ENCODE measurements around the gene ADORA2B.

GRCh38 chr17:15945527-15946191 lies 729 bp downstream of the ADORA2B start:
- TF ChIP-seq EP300 (IDR thresholded peaks at IDR 0.05; ENCODE audit: borderline replicate concordance) (no peak), TAF1 (IDR thresholded peaks at IDR 0.05; ENCODE audit: low read depth) (no peak), YY1 (IDR thresholded peaks at IDR 0.05; ENCODE audit: low read depth) (no peak), EGR1 (IDR thresholded peaks at IDR 0.05) (no peak), ZBTB7A (IDR thresholded peaks at IDR 0.05; ENCODE audit: low read depth) (no peak), NFIC (IDR thresholded peaks at IDR 0.05) (no peak), FOXM1 (IDR thresholded peaks at IDR 0.05; ENCODE audit: borderline replicate concordance, low read depth) (no peak), CREB1 (IDR thresholded peaks at IDR 0.05; ENCODE audit: low read depth) (no peak), CEBPB (IDR thresholded peaks at IDR 0.05) (no peak), MAX (IDR thresholded peaks at IDR 0.05) (no peak)
- TF ChIP-seq, protein P1, sequence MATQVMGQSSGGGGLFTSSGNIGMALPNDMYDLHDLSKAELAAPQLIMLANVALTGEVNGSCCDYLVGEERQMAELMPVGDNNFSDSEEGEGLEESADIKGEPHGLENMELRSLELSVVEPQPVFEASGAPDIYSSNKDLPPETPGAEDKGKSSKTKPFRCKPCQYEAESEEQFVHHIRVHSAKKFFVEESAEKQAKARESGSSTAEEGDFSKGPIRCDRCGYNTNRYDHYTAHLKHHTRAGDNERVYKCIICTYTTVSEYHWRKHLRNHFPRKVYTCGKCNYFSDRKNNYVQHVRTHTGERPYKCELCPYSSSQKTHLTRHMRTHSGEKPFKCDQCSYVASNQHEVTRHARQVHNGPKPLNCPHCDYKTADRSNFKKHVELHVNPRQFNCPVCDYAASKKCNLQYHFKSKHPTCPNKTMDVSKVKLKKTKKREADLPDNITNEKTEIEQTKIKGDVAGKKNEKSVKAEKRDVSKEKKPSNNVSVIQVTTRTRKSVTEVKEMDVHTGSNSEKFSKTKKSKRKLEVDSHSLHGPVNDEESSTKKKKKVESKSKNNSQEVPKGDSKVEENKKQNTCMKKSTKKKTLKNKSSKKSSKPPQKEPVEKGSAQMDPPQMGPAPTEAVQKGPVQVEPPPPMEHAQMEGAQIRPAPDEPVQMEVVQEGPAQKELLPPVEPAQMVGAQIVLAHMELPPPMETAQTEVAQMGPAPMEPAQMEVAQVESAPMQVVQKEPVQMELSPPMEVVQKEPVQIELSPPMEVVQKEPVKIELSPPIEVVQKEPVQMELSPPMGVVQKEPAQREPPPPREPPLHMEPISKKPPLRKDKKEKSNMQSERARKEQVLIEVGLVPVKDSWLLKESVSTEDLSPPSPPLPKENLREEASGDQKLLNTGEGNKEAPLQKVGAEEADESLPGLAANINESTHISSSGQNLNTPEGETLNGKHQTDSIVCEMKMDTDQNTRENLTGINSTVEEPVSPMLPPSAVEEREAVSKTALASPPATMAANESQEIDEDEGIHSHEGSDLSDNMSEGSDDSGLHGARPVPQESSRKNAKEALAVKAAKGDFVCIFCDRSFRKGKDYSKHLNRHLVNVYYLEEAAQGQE (IDR thresholded peaks at IDR 0.05; ENCODE audit: low read depth) = no peak

All from Ishikawa (cell line).